ENCODE results near the gene TFF3. TPM values are rescaled to one million over a fixed set of nuclear protein-coding genes. Genes with fewer than 3 reads are reported as not detected.

The TFF3 gene
- total and polyA plus RNA-seq, 2 experiments from 2014 or later = 0.38 TPM; not detected in 1

GRCh38 chr21:42298237-42298636 lies 17.0 kb downstream of the TFF3 start:
- TF ChIP-seq CTCF (IDR thresholded peaks at IDR 0.05; ENCODE audit: low read depth, low read length) = no peak
- Histone ChIP-seq H3K9me3 (ENCODE audit: low read depth) (no peaks in the 10 kb centered on the region), H3K27me3 (no peaks in the 10 kb centered on the region), H3K4me3 (no peak overlapping the region), H3K36me3 (no peaks in the 10 kb centered on the region), H3K27ac (no peak overlapping the region), H3K4me1 (ENCODE audit: low read depth) (no peaks in the 10 kb centered on the region)
- DNase-seq (ENCODE audit: low read depth in 1 of 2, low spot score in 1 of 2) = no peak

GRCh38 chr21:42297377-42297776 lies 17.8 kb downstream of the TFF3 start:
- Histone ChIP-seq H3K36me3 (no peaks in the 10 kb centered on the region), H3K27me3 (no peaks in the 10 kb centered on the region), H3K4me1 (ENCODE audit: low read depth) (no peaks in the 10 kb centered on the region), H3K4me3 (no peak overlapping the region), H3K9me3 (ENCODE audit: low read depth) (no peaks in the 10 kb centered on the region), H3K27ac (no peak overlapping the region)
- DNase-seq (ENCODE audit: low read depth in 1 of 2, low spot score in 1 of 2) = no peak
- TF ChIP-seq CTCF (IDR thresholded peaks at IDR 0.05; ENCODE audit: low read depth, low read length) = no peak

- DNase-seq (ENCODE audit: low read depth in 1 of 2, low spot score in 1 of 2) = no peak
- no peaks in the 10 kb centered on the region for H3K36me3 ChIP-seq
- no peak for TF ChIP-seq CTCF (IDR thresholded peaks at IDR 0.05; ENCODE audit: low read depth, low read length)
- no peaks in the 10 kb centered on the region for H3K9me3 ChIP-seq (ENCODE audit: low read depth)
- no peak overlapping the region for H3K27ac ChIP-seq
- H3K4me1 ChIP-seq (ENCODE audit: low read depth) = no peaks in the 10 kb centered on the region
- no peak overlapping the region for H3K4me3 ChIP-seq
- no peaks in the 10 kb centered on the region for H3K27me3 ChIP-seq
Measured at GRCh38 chr21:42296501-42296900, 18.7 kb downstream of the TFF3 start.

- no peak for TF ChIP-seq CTCF (IDR thresholded peaks at IDR 0.05; ENCODE audit: low read depth, low read length)
- DNase-seq (ENCODE audit: low read depth in 1 of 2, low spot score in 1 of 2) = no peak
- H3K27ac ChIP-seq = no peak overlapping the region
- no peaks in the 10 kb centered on the region for H3K9me3 ChIP-seq (ENCODE audit: low read depth)
- no peaks in the 10 kb centered on the region for H3K27me3 ChIP-seq
- no peaks in the 10 kb centered on the region for H3K36me3 ChIP-seq
- H3K4me1 ChIP-seq (ENCODE audit: low read depth) = no peaks in the 10 kb centered on the region
- no peak overlapping the region for H3K4me3 ChIP-seq
Measured at GRCh38 chr21:42295845-42296244, 19.4 kb downstream of the TFF3 start.

GRCh38 chr21:42294273-42294880 lies 20.8 kb downstream of the TFF3 start:
- no peak for DNase-seq (ENCODE audit: low read depth in 1 of 2, low spot score in 1 of 2)

More at GRCh38 chr21:42294273-42294880, 20.8 kb downstream of the TFF3 start:
- Histone ChIP-seq H3K9me3 (ENCODE audit: low read depth) (no peaks in the 10 kb centered on the region), H3K36me3 (no peaks in the 10 kb centered on the region), H3K27me3 (no peaks in the 10 kb centered on the region), H3K27ac (no peak overlapping the region), H3K4me3 (no peak overlapping the region), H3K4me1 (ENCODE audit: low read depth) (no peaks in the 10 kb centered on the region)
- TF ChIP-seq CTCF (IDR thresholded peaks at IDR 0.05; ENCODE audit: low read depth, low read length) = no peak

Data from cardiac muscle cell (in vitro differentiated cells and primary cell).